HFFc6 (cell line): Measurements from ENCODE around the gene AUTS2. TPM values are rescaled to one million over a fixed set of nuclear protein-coding genes. Genes with fewer than 3 reads are reported as not detected.

Experiments
- DNase-seq: peaks from one replicate; pipeline ENCODE4 v3.0.0-alpha.2; 2018
- H3K27ac Mint-ChIP-seq: 2 replicates; pipeline ENCODE4 v1.8.0; 2020; ENCODE audit warnings: mild to moderate bottlenecking, mixed read lengths
- H3K27me3 Mint-ChIP-seq: 2 replicates; pipeline ENCODE4 v1.8.0; 2021; ENCODE audit warnings: mild to moderate bottlenecking, moderate library complexity, mixed read lengths; ENCODE audit not compliant: insufficient read depth
- H3K36me3 Mint-ChIP-seq: 2 replicates; pipeline ENCODE4 v1.8.0; 2021; ENCODE audit warnings: low read depth, mixed read lengths
- H3K4me1 Mint-ChIP-seq: 2 replicates; pipeline ENCODE4 v1.8.0; 2020; ENCODE audit warnings: low read depth, mixed read lengths
- H3K4me3 Mint-ChIP-seq: 2 replicates; pipeline ENCODE4 v1.8.0; 2020; ENCODE audit warnings: mild to moderate bottlenecking, moderate library complexity, mixed read lengths
- H3K9me3 Mint-ChIP-seq: 2 replicates; pipeline ENCODE4 v1.8.0; 2020; ENCODE audit warnings: mild to moderate bottlenecking, mixed read lengths
- total RNA-seq, 6 experiments: library from RNA; stranded (reverse); fragmentation: NEBNext Ultra II Directional; extraction: Animal tissue kit (Norgen Biotek cat#: 25700); gene quantifications; 2 replicates in 1 of 6; 3 replicates in 5 of 6; pipeline ENCODE4 v1.2.3, GENCODE V29; 2021
- TF ChIP-seq, protein P1 (sequence below): fragments of 200-600 bp; sonication (generic); IDR thresholded peaks from 2 replicates; pipeline ENCODE4 v1.5.0; 2021; ENCODE audit warnings: antibody characterized with exemption, mild to moderate bottlenecking

Gene AUTS2
- total RNA-seq, 6 experiments from 2014 or later: 0.02 to 0.19 (median 0.16) TPM; not detected in 2

DNA sequence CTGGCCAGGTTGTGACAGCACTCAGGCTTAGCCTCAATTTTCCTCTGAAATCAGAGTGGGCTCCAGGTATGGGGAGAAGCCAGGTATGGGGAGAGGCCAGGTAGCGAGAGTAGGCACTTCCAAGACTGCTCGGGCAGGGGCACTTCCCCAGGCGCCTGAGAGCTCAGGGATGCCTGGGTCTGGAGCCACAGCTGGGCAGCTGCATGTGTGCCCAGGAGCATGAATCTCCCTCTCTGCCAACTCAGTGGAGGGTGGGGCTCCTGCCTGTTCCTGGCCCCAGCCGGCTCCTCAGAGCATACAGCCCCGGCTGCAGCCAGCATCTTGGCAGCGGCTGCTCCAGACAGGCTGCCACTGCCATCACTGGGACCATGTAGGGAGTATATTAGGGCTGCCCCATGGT is 313.9 kb downstream of the AUTS2 start:
- TF ChIP-seq, protein P1, sequence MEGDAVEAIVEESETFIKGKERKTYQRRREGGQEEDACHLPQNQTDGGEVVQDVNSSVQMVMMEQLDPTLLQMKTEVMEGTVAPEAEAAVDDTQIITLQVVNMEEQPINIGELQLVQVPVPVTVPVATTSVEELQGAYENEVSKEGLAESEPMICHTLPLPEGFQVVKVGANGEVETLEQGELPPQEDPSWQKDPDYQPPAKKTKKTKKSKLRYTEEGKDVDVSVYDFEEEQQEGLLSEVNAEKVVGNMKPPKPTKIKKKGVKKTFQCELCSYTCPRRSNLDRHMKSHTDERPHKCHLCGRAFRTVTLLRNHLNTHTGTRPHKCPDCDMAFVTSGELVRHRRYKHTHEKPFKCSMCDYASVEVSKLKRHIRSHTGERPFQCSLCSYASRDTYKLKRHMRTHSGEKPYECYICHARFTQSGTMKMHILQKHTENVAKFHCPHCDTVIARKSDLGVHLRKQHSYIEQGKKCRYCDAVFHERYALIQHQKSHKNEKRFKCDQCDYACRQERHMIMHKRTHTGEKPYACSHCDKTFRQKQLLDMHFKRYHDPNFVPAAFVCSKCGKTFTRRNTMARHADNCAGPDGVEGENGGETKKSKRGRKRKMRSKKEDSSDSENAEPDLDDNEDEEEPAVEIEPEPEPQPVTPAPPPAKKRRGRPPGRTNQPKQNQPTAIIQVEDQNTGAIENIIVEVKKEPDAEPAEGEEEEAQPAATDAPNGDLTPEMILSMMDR: no peak
- no peaks in the 10 kb centered on the region for H3K4me1 Mint-ChIP-seq
- H3K4me3 Mint-ChIP-seq: no peak overlapping the region
- no peaks in the 10 kb centered on the region for H3K36me3 Mint-ChIP-seq
- no peak for DNase-seq
- peaks cover 2% of the 10 kb centered on the region; the same call in 1 of the 2 replicates for H3K27me3 Mint-ChIP-seq
- H3K27ac Mint-ChIP-seq: no peak overlapping the region
- peaks cover 50% of the 10 kb centered on the region for H3K9me3 Mint-ChIP-seq

- Mint-ChIP-seq H3K27ac (no peak overlapping the region), H3K27me3 (peaks cover 2% of the 10 kb centered on the region; the same call in 1 of the 2 replicates), H3K4me1 (no peaks in the 10 kb centered on the region), H3K9me3 (peaks cover 57% of the 10 kb centered on the region), H3K36me3 (no peaks in the 10 kb centered on the region), H3K4me3 (no peak overlapping the region)
- DNase-seq: no peak
- TF ChIP-seq, protein P1: no peak
Observed at GRCh38 chr7:69912846-69913245, 314.6 kb downstream of the AUTS2 start.

- no peaks in the 10 kb centered on the region for H3K27me3 Mint-ChIP-seq
- no peak overlapping the region for H3K4me3 Mint-ChIP-seq
- H3K9me3 Mint-ChIP-seq: peaks cover 26% of the 10 kb centered on the region
- TF ChIP-seq, protein P1: no peak
- no peak for DNase-seq
- H3K27ac Mint-ChIP-seq: no peak overlapping the region
- H3K36me3 Mint-ChIP-seq: no peaks in the 10 kb centered on the region
- no peaks in the 10 kb centered on the region for H3K4me1 Mint-ChIP-seq
Observed at GRCh38 chr7:69919426-69920111, 321.3 kb downstream of the AUTS2 start.

- H3K4me3 Mint-ChIP-seq: no peak overlapping the region
- no peak for DNase-seq
- peaks cover 32% of the 10 kb centered on the region for H3K9me3 Mint-ChIP-seq
- TF ChIP-seq, protein P1: no peak
- H3K4me1 Mint-ChIP-seq: no peaks in the 10 kb centered on the region
- no peaks in the 10 kb centered on the region for H3K27me3 Mint-ChIP-seq
- H3K36me3 Mint-ChIP-seq: no peaks in the 10 kb centered on the region
- H3K27ac Mint-ChIP-seq: no peak overlapping the region
Observed at GRCh38 chr7:69920797-69921196, 322.5 kb downstream of the AUTS2 start.

DNA sequence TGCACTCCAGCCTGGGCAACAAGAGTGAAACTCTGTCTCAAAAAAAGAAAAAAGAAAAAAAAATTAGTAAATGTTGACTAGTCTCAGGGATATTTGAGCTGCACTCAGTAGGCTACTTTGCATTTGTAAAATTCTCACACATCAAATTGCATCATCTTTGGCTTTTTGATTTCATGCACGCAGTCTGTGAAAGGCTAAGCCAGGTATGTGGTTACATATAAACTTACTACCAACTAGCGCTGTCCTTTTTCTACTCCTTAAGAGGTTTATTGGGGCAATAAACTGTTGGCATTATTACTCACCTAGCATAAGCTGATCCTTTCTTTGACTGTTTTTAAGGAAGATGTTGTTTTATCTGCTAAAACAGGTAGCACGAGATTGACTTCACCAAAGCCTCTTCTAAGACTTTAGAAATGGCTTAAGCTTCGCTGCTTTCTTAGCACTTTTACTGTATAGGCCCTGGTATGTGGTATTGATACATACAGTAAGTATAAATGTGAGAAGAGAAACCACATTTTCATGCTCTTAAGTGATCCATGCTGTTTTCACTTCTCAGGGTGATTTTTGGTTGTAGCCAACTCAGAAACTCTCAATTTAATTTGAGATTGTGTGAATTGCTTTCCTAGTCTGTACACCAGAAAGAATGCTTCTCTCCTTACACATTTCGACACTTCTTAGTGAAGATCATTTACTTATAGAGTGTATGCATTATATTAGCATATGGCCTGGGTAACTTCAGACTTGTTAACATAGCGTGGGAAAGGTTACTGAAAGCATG is 323.9 kb downstream of the AUTS2 start:
- no peak overlapping the region for H3K4me3 Mint-ChIP-seq
- H3K36me3 Mint-ChIP-seq: no peaks in the 10 kb centered on the region
- DNase-seq: no peak
- peaks cover 24% of the 10 kb centered on the region for H3K9me3 Mint-ChIP-seq
- TF ChIP-seq, protein P1: no peak
- H3K4me1 Mint-ChIP-seq: no peaks in the 10 kb centered on the region
- H3K27ac Mint-ChIP-seq: no peak overlapping the region
- H3K27me3 Mint-ChIP-seq: no peaks in the 10 kb centered on the region
